Measurements from ENCODE around the gene EFNA4.
A peak's percentile ranks its signal among the peaks of the same experiment; 100 is the strongest.

Gene EFNA4

GRCh38 chr1:155034318-155035208, 29.0 kb upstream of the EFNA4 start:
- DNase-seq, result no peak

- DNase-seq, result no peak
These were observed 27.6 kb upstream of the EFNA4 start for GRCh38 chr1:155035936-155036335.

GRCh38 chr1:155037043-155037442, 26.5 kb upstream of the EFNA4 start:
- no peak for DNase-seq

GRCh38 chr1:155037851-155038441, 25.6 kb upstream of the EFNA4 start:
- no peak for DNase-seq

GRCh38 chr1:155038602-155039307, 24.8 kb upstream of the EFNA4 start:
- no peak for DNase-seq

- DNase-seq, result no peak
These were observed 24.3 kb upstream of the EFNA4 start for GRCh38 chr1:155039308-155039669.

GRCh38 chr1:155040358-155041093, 23.0 kb upstream of the EFNA4 start:
- no peak for DNase-seq

- no peak for DNase-seq
These were observed 20.8 kb upstream of the EFNA4 start for GRCh38 chr1:155042789-155043188.

GRCh38 chr1:155043301-155043702, 20.2 kb upstream of the EFNA4 start:
- no peak for DNase-seq

GRCh38 chr1:155043793-155044192, 19.7 kb upstream of the EFNA4 start:
- DNase-seq, result no peak

GRCh38 chr1:155044365-155044764, 19.2 kb upstream of the EFNA4 start:
- no peak for DNase-seq

- DNase-seq, result peak; percentile 93
These were observed 18.5 kb upstream of the EFNA4 start for GRCh38 chr1:155044812-155045657.

- no peak for DNase-seq
These were observed 14.8 kb upstream of the EFNA4 start for GRCh38 chr1:155048449-155049334.

- no peak for DNase-seq
These were observed 13.6 kb upstream of the EFNA4 start for GRCh38 chr1:155049651-155050559.

GRCh38 chr1:155050560-155051341, 12.8 kb upstream of the EFNA4 start, which contains the start of gene ADAM15:
TSS of gene ADAM15 (plus strand) at chr1:155051316. CDS start at chr1:155051387, 71 bp downstream.
- peak; percentile 96 for DNase-seq

GRCh38 chr1:155051342-155051776, 12.2 kb upstream of the EFNA4 start:
- no peak for DNase-seq

GRCh38 chr1:155051777-155052398, 11.7 kb upstream of the EFNA4 start:
- DNase-seq, result peak; percentile 56
